SK-N-SH (cell line): Measurements from ENCODE around the gene KRT14.

Experiments
- CHD2 ChIP-seq: fragments of 150-350 bp; IDR thresholded peaks from 2 replicates; pipeline ENCODE4 v1.6.1; 2018; ENCODE audit warnings: low read length; ENCODE audit not compliant: partially characterized antibody
- CTCF ChIP-seq: fragments of 200-600 bp; sonication (generic); IDR thresholded peaks from 2 replicates; pipeline ENCODE4 v1.6.1; 2017; ENCODE audit warnings: antibody characterized with exemption, mild to moderate bottlenecking, moderate library complexity
- EZH2phosphoT487 ChIP-seq: fragments of 200-600 bp; sonication (generic); IDR thresholded peaks from 2 replicates; pipeline ENCODE4 v1.6.1; 2017; ENCODE audit warnings: low read depth, mixed run types, mild to moderate bottlenecking, antibody characterized with exemption, moderate library complexity, borderline replicate concordance
- FOXJ3 ChIP-seq: sonication (generic); formaldehyde crosslinking; IDR thresholded peaks from 2 replicates; pipeline ENCODE4 v1.5.1; 2020; ENCODE audit warnings: mild to moderate bottlenecking, missing genetic modification reagents
- MAX ChIP-seq: IDR thresholded peaks from 2 replicates; pipeline ENCODE4 v1.4.0; 2012; ENCODE audit warnings: low read depth
- MXI1 ChIP-seq: IDR thresholded peaks from 2 replicates; pipeline ENCODE4 v1.6.1; 2012; ENCODE audit warnings: mild to moderate bottlenecking, low read depth, low read length, improper control_type of control experiment
- POLR2AphosphoS5 ChIP-seq: IDR thresholded peaks from 2 replicates; pipeline ENCODE4 v1.6.1; 2012; ENCODE audit warnings: low read depth, low read length
- RAD21 ChIP-seq: IDR thresholded peaks from 2 replicates; pipeline ENCODE4 v1.6.1; 2012; ENCODE audit warnings: mild to moderate bottlenecking, low read length
- REST ChIP-seq: IDR thresholded peaks from 2 replicates; pipeline ENCODE4 v1.6.1; 2012; ENCODE audit warnings: mild to moderate bottlenecking, low read depth, low read length, moderate library complexity
- RFX5 ChIP-seq: IDR thresholded peaks from 2 replicates; pipeline ENCODE4 v1.6.1; 2012; ENCODE audit warnings: mild to moderate bottlenecking, improper control_type of control experiment, low read length
- TAF1 ChIP-seq: IDR thresholded peaks from 2 replicates; pipeline ENCODE4 v1.6.1; 2012; ENCODE audit warnings: low read depth, mild to moderate bottlenecking, low read length, moderate library complexity, borderline replicate concordance

GRCh38 chr17:41539071-41539492 is 47.6 kb downstream of the KRT14 start:
- TF ChIP-seq POLR2AphosphoS5 (no peak), CHD2 (no peak), TAF1 (no peak), CTCF (no peak), MXI1 (no peak), RFX5 (no peak), FOXJ3 (CRISPR knock-in tag) (no peak), EZH2phosphoT487 (no peak), REST (no peak), RAD21 (no peak), MAX (no peak)
